Natural killer cell (primary cell): ENCODE measurements around the gene ALDH3B2. TPM values are rescaled to one million over a fixed set of nuclear protein-coding genes. Genes with fewer than 3 reads are reported as not detected.
"Not testable (repeated sequence)": the region's sequence is repeated elsewhere in the genome, so short reads cannot be mapped to it uniquely, and the experiment has no call there.

Experiments used
- ATAC-seq, 3 donors: fragments of 150-1000 bp in 2 of 3; fragments of 200-7000 bp in 1 of 3; cut with Tn5 transposase; 1 replicate in 1 of 3; 2 replicates in 2 of 3; pipeline ENCODE4 v1.10.0; 2021; ENCODE audit warnings: mild to moderate bottlenecking in 2 of 3, moderate library complexity in 2 of 3
- DNase-seq, 2 donors: peaks; one replicate each; pipeline versions ENCODE4 v3.0.0 to v3.0.0-alpha.2; 2013 to 2021; ENCODE audit warnings: mixed read lengths in 1 of 2
- H3K27ac ChIP-seq: one replicate; pipeline ENCODE4 v1.5.1; 2013; ENCODE audit warnings: mild to moderate bottlenecking, low read length
- H3K27me3 ChIP-seq: one replicate; pipeline ENCODE4 v1.6.1; 2013; ENCODE audit warnings: low read length; ENCODE audit not compliant: control insufficient read depth, insufficient read depth
- H3K36me3 ChIP-seq: one replicate; pipeline ENCODE4 v1.6.1; 2013; ENCODE audit warnings: low read length; ENCODE audit not compliant: control insufficient read depth, insufficient read depth
- H3K4me1 ChIP-seq: one replicate; pipeline ENCODE4 v1.6.1; 2013; ENCODE audit warnings: low read length; ENCODE audit not compliant: control insufficient read depth, insufficient read depth
- H3K4me3 ChIP-seq: one replicate; pipeline ENCODE4 v1.5.1; 2013; ENCODE audit warnings: low read length
- H3K9me3 ChIP-seq: one replicate; pipeline ENCODE4 v1.6.1; 2013; ENCODE audit warnings: low read length; ENCODE audit not compliant: control insufficient read depth, insufficient read depth
- H3K27ac Mint-ChIP-seq, 2 donors: one replicate each; pipeline ENCODE4 v1.8.0; 2022; ENCODE audit warnings: mild to moderate bottlenecking in 2 of 2, mixed read lengths in 2 of 2, moderate library complexity in 1 of 2
- H3K27me3 Mint-ChIP-seq, 2 donors: one replicate each; pipeline ENCODE4 v1.8.0; 2022; ENCODE audit warnings: low read depth in 2 of 2, mixed read lengths in 2 of 2
- H3K36me3 Mint-ChIP-seq: one replicate; pipeline ENCODE4 v1.8.0; 2022; ENCODE audit warnings: mixed read lengths
- H3K4me1 Mint-ChIP-seq, 2 donors: one replicate each; pipeline ENCODE4 v1.8.0; 2022; ENCODE audit warnings: mixed read lengths in 2 of 2
- H3K4me3 Mint-ChIP-seq: one replicate; pipeline ENCODE4 v1.8.0; 2022; ENCODE audit warnings: mild to moderate bottlenecking, moderate library complexity, mixed read lengths
- H3K9me3 Mint-ChIP-seq, 2 donors: one replicate each; pipeline ENCODE4 v1.8.0; 2022; ENCODE audit warnings: mixed read lengths in 2 of 2
- WGBS: methylation state at CpG from one replicate; pipeline ENCODE4 v1.1.7; 2013; ENCODE audit warnings: missing lambda C conversion rate; ENCODE audit not compliant: insufficient coverage; 5-methylcytosine and 5-hydroxymethylcytosine counted together
- intact Hi-C: fragments of 100-400 bp; cut with micrococcal nuclease; formaldehyde crosslinking; loops from one replicate; pipeline ENCODE4 v1.14.2; 2022
- total RNA-seq, 4 donors: library from RNA; stranded (reverse); fragments of 120-200 nt in 1 of 4; gene quantifications; one replicate each; pipeline versions ENCODE4 v1.2.3 to v1.2.4, GENCODE V29; 2013 to 2022
- TF ChIP-seq, protein P1 (sequence below): fragments of 200-600 bp; IDR thresholded peaks from one replicate; pipeline ENCODE4 v1.8.0; 2022; ENCODE audit warnings: antibody characterized with exemption

The ALDH3B2 gene
- total RNA-seq, 3 donors from 2014 or later (not counting 1 experiment from before 2014, with no cell fraction given) = not detected

DNA sequence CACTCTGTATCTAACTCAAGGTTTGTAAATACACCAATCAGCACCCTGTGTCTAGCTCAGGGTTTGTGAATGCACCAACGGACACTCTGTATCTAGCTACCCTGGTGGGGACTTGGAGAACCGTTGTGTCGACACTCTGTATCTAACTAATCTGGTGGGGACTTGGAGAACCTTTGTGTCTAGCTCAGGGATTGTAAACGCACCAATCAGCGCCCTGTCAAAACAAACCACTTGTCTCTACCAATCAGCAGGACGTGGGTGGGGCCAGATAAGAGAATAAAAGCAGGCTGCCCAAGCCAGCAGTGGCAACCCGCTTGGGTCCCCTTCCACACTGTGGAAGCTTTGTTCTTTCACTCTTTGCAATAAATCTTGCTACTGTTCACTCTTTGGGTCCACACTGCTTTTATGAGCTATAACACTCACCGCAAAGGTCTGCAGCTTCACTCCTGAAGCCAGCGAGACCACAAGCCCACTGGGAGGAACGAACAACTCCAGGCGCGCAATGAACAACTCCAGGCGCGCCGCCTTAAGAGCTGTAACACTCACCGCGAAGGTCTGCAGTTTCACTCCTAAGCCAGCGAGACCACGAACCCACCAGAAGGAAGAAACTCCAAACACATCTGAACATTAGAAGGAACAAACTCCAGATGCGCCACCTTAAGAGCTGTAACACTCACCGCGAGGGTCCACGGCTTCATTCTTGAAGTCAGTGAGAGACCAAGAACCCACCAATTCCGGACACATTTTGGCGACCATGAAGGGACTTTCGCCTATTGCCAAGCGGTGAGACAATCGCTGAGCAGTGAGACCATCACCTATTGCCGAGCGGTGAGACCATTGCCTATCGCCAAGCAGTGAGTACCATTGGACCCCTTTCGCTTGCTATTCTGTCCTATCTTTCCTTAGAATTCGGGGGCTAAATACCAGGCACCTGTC is 54.5 kb downstream of the ALDH3B2 start:
- H3K36me3 Mint-ChIP-seq, H3K9me3 Mint-ChIP-seq, H3K4me3 ChIP-seq, ATAC-seq, H3K36me3 ChIP-seq, H3K9me3 ChIP-seq, H3K27ac Mint-ChIP-seq, H3K27me3 Mint-ChIP-seq, H3K4me3 Mint-ChIP-seq, H3K27ac ChIP-seq, H3K27me3 ChIP-seq, DNase-seq: not testable (repeated sequence)
- peaks cover 7 to 20% of the 10 kb centered on the region in 2 donors for H3K4me1 Mint-ChIP-seq
- intact Hi-C loops = loop anchor here (10.0 kb wide), 1 partner anchor 115 kb away; the partner anchor contains the start of genes CDK2AP2 and PITPNM1
- H3K4me1 ChIP-seq = peaks cover 21% of the 10 kb centered on the region
- 75% methylated on average over 33 of the region's 33 CpGs for WGBS

DNA sequence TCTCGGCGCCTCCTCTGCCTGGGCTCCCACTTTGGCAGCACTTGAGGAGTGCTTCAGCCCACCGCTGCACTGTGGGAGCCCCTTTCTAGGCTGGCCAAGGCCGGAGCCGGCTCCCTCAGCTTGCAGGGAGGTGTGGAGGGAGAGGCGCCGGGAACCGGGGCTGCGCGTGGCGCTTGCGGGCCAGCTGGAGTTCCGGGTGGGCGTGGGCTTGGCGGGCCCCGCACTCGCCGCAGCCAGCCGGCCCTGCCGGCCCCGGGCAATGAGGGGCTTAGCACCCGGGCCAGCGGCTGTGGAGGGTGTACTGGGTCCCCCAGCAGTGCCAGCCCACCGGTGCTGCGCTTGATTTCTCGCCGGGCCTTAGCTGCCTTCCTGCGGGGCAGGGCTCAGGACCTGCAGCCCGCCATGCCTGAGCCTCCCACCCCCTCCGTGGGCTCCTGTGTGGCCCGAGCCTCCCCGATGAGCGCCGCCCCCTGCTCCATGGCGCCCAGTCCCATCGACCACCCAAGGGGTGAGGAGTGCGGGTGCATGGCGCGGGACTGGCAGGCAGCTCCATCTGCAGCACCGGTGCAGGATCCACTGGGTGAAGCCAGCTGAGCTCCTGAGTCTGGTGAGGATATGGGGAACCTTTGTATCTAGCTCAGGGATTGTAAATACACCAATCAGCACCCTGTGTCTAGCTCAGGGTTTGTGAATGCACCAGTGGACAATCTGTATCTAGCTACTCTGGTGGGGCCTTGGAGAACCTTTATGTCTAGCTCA is 55.3 kb downstream of the ALDH3B2 start:
- H3K36me3 Mint-ChIP-seq, ATAC-seq, H3K36me3 ChIP-seq, H3K9me3 ChIP-seq, H3K27me3 Mint-ChIP-seq, H3K4me3 Mint-ChIP-seq, H3K4me3 ChIP-seq, H3K9me3 Mint-ChIP-seq, DNase-seq, H3K27ac Mint-ChIP-seq, H3K27me3 ChIP-seq, H3K27ac ChIP-seq: not testable (repeated sequence)
- peaks cover 7 to 29% of the 10 kb centered on the region in 2 donors for H3K4me1 Mint-ChIP-seq
- intact Hi-C loops = loop anchor here (10.0 kb wide), 1 partner anchor 114 kb away; the partner anchor contains the start of genes CDK2AP2 and PITPNM1
- WGBS = 97% methylated on average over 40 of the region's 40 CpGs
- peaks cover 30% of the 10 kb centered on the region for H3K4me1 ChIP-seq

DNA sequence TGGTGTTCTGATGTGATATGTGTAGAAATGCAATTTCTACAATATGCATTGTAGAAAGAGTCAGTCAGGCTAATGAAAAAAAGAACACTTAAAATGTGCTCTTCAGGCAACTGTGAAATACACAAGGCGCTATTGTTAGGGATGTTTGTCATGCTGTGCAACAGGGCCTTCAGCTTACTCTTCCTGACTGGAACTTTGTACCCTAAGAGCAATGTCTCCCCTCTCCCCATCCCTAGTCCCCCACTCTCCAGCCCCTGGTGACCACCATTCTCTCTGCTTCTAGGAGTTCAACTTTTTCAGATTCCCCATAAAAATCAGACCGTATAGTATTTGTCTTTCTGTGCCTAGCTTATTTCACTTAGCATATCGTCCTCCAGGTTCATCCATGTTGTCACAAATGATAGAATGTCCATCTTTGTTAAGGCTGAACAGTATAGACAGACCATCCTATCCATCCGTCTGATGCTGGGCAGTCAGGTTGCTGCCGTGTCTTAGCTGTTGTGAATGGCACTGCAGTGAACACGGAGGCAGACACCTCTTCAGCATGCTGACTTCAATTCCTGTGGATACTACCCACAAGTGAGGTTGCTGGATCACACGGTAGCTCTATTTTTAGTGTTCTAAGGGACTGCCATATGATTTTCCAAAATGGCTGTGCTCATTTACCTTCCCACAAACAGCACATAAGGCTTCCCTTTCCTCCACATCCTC is 57.0 kb downstream of the ALDH3B2 start:
- Mint-ChIP-seq H3K27ac (peak overlapping the region; percentile 96 to 99), H3K9me3 (no peaks in the 10 kb centered on the region)

More for the DNA sequence above, 57.0 kb downstream of the ALDH3B2 start:
- Histone ChIP-seq H3K27me3 (no peaks in the 10 kb centered on the region), H3K4me3 (no peak overlapping the region), H3K27ac (no peak overlapping the region), H3K36me3 (peaks cover 12% of the 10 kb centered on the region), H3K4me1 (peaks cover 47% of the 10 kb centered on the region), H3K9me3 (no peaks in the 10 kb centered on the region)
- DNase-seq = no peak
- TF ChIP-seq, protein P1, sequence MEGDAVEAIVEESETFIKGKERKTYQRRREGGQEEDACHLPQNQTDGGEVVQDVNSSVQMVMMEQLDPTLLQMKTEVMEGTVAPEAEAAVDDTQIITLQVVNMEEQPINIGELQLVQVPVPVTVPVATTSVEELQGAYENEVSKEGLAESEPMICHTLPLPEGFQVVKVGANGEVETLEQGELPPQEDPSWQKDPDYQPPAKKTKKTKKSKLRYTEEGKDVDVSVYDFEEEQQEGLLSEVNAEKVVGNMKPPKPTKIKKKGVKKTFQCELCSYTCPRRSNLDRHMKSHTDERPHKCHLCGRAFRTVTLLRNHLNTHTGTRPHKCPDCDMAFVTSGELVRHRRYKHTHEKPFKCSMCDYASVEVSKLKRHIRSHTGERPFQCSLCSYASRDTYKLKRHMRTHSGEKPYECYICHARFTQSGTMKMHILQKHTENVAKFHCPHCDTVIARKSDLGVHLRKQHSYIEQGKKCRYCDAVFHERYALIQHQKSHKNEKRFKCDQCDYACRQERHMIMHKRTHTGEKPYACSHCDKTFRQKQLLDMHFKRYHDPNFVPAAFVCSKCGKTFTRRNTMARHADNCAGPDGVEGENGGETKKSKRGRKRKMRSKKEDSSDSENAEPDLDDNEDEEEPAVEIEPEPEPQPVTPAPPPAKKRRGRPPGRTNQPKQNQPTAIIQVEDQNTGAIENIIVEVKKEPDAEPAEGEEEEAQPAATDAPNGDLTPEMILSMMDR = no peak
- ATAC-seq = no peak
- Mint-ChIP-seq H3K27me3 (no peaks in the 10 kb centered on the region), H3K36me3 (no peaks in the 10 kb centered on the region), H3K4me1 (peaks cover 15 to 46% of the 10 kb centered on the region in 2 donors), H3K4me3 (peak overlapping the region; percentile 73)
- intact Hi-C loops = loop anchor here (10.0 kb wide), 1 partner anchor 113 kb away; the partner anchor contains the start of genes CDK2AP2 and PITPNM1
- WGBS = 90% methylated on average over 7 of the region's 7 CpGs
